GM10847 (cell line): ENCODE measurements around the gene CFAP107.

Experiments used
- POLR2A ChIP-seq: IDR thresholded peaks from 2 replicates; pipeline ENCODE4 v1.6.1; 2011; ENCODE audit not compliant: insufficient read length; ENCODE audit errors: extremely low read depth

The CFAP107 gene, protein sequence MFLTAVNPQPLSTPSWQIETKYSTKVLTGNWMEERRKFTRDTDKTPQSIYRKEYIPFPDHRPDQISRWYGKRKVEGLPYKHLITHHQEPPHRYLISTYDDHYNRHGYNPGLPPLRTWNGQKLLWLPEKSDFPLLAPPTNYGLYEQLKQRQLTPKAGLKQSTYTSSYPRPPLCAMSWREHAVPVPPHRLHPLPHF

DNA sequence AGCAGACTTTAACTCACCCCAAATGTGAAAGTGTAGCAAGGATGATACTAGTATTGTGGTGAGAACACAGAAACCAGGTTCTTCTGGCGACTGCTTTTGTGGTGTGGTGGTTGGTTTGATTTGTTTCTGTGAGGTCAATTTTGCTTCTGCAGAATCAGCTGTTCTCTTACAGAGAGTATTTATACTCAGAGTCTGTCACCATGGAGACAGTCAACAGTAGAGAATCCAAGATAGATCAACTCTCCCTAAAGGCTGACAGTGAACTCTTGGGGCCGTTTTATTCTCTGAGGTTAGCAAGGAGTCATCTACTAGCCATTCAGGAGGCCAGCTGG, at the start of gene CFAP107:
CFAP107 (plus strand) TSS at position 209 of the 332 bp plus-strand sequence. CDS start 231 bp downstream, outside the sequence.
- no peak for TF ChIP-seq POLR2A

DNA sequence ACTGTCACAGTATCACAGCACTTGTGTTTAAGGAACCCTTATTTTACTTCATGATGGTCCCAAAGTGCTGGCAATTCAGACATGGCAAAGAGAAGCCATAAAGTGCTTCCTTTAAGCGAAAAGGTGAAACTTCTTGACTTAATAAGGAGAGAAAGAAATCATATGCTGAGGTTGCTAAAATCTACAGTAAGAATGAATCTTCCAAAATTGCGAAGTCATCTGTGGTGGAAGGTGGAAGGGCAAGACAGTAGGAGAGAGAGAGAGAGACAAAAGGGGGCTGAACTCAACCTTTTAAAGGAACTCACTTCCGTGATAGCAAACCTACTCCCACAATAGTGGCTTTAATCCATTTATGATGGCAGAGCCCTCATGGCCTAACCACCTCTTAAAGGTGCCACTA, 49.3 kb upstream of the CFAP107 start:
- TF ChIP-seq POLR2A: no peak

DNA sequence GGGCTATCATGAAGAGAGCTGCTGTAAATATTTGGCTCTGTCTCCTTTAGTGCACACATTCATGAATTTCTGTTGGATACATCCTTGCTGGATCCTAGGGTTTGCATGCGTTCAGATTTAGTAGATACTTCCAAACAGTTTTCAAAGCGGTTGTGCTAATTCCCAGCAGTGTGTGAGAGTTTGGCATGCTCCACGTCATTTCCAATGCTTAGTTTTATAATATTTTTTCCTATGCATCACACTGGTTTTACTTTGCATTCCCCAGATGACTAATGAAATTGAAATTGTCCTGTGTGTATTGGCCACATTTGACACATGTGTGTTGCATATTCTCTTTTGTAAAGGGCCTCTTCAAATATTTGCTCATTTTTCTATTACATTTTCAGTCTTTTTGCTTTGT, 48.6 kb upstream of the CFAP107 start:
- TF ChIP-seq POLR2A: no peak

DNA sequence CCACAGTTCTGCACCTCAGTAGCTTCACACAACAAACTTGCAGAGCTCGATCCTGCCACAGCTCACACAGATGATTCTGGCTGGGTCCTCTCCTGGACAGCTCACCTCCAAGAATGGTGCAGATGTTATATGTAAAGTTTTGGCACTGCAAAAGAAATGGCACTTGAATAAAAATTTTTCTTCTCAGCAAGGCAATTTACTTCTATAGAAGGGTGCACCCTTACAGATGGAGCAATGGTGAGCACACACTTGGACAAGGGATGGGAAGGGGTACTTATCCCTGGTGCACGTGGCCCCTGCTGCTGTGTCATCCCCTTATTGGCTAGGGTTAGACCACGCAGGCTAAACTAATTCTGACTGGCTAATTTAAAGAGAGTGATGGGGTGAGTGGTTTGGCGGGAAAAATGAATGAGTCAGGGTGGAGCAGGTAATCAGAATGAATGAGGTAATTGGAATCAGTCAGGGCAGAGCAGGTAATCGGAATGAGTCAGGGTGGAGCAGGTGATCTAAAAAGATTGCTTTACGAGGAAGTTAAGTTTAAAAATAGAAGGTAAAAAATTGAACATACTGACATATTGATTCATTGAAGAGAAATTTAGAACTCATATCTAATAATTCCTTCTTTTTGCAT, 42.1 kb upstream of the CFAP107 start:
- TF ChIP-seq POLR2A: no peak

GRCh38 chr1:12706061-12706460, 39.9 kb upstream of the CFAP107 start:
- TF ChIP-seq POLR2A: no peak

DNA sequence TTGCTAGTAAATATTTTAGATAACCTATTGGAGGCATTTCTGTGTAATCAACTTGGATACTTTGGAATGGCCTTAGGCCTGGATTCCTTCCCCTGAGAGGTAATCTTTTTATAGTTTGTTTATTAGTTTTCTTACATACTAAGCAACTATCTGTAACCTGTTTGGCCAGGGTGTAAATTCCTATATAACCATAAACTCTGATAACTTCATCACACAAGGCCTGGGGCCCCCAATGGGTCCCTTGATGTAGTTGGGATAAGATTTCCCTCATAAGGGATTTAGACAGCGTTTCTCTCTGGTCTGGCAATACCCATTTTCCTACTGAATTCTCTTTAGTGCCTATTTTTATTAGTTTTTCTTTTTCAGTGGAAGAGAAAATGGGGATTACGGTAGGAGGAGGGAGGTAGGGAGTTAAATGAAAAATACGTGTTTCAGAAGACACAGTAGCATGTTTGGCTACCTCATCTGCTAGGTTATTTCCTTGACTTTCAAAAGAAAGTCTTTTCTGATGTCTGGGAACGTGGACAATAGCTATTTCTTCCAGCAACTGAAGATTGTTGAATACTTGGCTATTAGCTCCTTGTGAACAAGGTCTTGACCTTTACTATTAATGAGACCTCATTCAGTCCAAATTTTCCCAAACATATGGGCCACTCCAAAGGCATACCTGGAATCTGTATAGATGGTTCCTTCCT, 37.5 kb upstream of the CFAP107 start:
- no peak for TF ChIP-seq POLR2A

GRCh38 chr1:12709091-12709491, 36.9 kb upstream of the CFAP107 start:
- TF ChIP-seq POLR2A: no peak

DNA sequence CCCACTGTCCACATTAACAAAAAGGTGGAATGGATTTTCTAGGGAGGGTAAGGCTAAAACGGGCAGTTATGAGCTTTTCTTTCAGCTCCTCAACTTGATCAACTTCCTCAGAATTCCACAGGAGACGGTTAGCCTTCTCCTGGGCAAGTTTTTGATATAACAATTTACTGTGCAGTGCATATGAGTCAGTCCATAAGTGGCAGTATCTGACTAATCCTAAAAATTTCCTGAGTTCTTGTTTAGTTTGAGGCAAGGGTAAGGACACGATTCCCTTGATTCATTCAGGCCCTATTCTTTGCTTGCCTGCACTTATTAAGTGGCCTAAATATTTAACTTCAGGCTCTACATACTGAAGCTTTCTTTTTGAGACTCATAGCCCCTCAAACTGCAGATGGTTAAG, 36.3 kb upstream of the CFAP107 start:
- TF ChIP-seq POLR2A: no peak

- TF ChIP-seq POLR2A: no peak
These were observed 34.5 kb upstream of the CFAP107 start for GRCh38 chr1:12711536-12711935.

- no peak for TF ChIP-seq POLR2A
These were observed 33.9 kb upstream of the CFAP107 start for GRCh38 chr1:12712076-12712475.

- TF ChIP-seq POLR2A: no peak
These were observed 33.1 kb upstream of the CFAP107 start for GRCh38 chr1:12712929-12713328.

DNA sequence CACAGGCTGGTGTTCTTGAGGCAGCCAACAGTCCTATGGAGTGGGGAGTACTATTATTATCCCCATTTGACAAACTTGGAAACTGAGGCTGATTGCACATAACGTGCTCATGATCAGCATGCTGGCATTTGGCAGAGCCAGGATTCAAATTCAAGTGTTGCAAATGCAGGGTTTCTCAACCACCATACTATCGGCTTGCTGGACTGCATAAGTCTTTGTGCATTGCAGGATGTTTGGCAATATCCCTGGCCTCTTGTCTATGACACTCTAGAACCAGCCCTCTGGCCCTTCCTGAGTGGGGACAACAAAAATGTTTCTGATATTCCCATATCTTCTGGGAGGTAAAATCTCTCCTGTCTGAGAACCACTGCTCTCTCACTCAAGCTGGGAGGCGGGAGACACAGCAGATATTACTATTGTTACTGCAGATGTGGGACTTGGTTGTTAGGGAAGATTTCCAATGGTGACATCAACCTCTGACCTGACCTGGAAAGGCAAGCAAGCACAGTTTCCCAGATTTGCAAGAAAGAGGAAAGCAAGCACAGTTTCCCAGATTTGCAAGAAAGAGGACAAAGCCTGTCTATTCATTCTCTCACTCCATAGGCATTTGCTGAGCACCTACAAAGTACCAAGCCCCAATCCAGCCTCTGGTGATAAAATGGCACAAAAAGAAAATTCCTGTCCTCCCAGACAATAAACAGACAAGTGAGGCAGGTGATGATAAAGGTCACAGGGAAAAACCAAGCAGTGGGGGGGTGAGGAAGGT, 31.1 kb upstream of the CFAP107 start:
- TF ChIP-seq POLR2A: no peak

- TF ChIP-seq POLR2A: no peak
These were observed 30.0 kb upstream of the CFAP107 start, which contains the start of gene AADACL3 for GRCh38 chr1:12715896-12716437. Gene AADACL3 (plus strand): TSS chr1:12716110. CDS start chr1:12716177, 67 bp downstream.

- TF ChIP-seq POLR2A: no peak
These were observed 28.6 kb upstream of the CFAP107 start for GRCh38 chr1:12717301-12717838.

DNA sequence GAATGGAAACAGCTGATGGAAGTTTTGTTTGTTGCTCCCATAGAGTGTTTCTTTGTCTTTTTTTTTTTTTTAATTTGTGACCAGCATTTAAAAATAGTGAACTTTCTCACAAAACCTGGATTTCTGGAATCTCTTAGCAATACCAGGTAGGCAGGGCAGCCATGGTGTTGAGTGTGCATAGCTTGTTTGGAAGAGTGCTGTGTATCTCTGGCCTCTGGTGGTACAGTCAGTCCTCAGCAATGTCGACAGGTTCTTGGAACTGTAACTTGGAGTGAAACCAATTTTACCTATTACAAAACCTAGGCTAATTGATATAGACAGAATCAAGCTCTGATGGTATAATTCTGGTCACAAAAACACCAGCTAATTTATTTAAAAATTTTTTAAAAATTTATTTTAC, 23.4 kb upstream of the CFAP107 start:
- no peak for TF ChIP-seq POLR2A
